BE2C (cell line): Measurements from ENCODE around the gene HEATR5A.
A peak's percentile ranks its signal among the peaks of the same experiment; 100 is the strongest.

Experiments
- DNase-seq: peaks from one replicate; pipeline ENCODE4 v3.0.0-alpha.2; 2020
- H3K27me3 ChIP-seq: fragments of 250-450 bp; sonication (Bioruptor Pico); 2 replicates; pipeline ENCODE4 v1.5.1; 2020; ENCODE audit warnings: mild to moderate bottlenecking
- H3K36me3 ChIP-seq: fragments of 250-450 bp; sonication (Bioruptor Pico); 2 replicates; pipeline ENCODE4 v1.5.1; 2020; ENCODE audit warnings: mild to moderate bottlenecking
- H3K4me1 ChIP-seq: fragments of 250-450 bp; sonication (Bioruptor Pico); 2 replicates; pipeline ENCODE4 v1.5.1; 2020
- H3K4me3 ChIP-seq: 2 replicates; pipeline ENCODE4 v1.5.1; 2011; ENCODE audit warnings: low read depth, low read length
- H3K9me3 ChIP-seq: fragments of 250-450 bp; sonication (Bioruptor Pico); 2 replicates; pipeline ENCODE4 v1.5.1; 2020
- TF ChIP-seq, protein P1 (sequence below): IDR thresholded peaks from 2 replicates; pipeline ENCODE4 v1.5.1; 2012; ENCODE audit warnings: mild to moderate bottlenecking, low read depth, low read length

The HEATR5A gene

DNA sequence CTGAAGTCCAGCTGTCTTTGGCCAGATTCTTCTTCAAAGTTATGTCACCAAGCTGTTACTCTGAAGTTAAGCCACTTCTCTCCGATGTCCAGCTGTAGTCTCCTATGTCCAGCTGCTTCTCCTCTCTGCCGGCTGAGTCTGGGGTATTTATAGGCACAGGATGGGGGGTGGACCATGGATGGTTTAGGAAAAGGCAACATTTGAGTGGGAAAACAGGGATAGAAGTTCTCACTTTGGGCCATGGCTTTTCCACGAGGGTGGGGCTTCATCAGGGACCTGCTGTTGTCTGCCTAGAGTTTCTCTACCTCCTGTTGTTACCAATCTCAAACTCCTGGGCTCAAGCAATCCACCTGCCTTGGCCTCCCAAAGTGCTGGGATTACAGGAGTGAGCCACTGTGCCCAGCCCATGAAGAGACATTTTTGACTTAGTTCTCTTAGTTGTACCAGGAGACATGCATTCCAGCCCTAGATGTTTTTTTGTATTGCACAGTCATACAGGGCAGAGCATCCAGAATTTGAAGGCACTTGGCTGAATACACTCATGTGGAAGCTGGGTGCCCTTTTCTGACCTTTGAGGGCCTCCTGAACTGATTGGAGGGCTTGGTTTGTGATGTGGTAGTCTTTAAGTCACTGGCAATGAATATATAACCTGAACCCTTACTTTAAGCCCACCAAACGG, 132.9 kb downstream of the HEATR5A start:
- Histone ChIP-seq H3K9me3 (no peaks in the 10 kb centered on the region; the same call in 1 of the 2 replicates), H3K4me1 (no peaks in the 10 kb centered on the region), H3K4me3 (no peak overlapping the region), H3K27me3 (no peaks in the 10 kb centered on the region), H3K36me3 (no peaks in the 10 kb centered on the region)
- TF ChIP-seq, protein P1, sequence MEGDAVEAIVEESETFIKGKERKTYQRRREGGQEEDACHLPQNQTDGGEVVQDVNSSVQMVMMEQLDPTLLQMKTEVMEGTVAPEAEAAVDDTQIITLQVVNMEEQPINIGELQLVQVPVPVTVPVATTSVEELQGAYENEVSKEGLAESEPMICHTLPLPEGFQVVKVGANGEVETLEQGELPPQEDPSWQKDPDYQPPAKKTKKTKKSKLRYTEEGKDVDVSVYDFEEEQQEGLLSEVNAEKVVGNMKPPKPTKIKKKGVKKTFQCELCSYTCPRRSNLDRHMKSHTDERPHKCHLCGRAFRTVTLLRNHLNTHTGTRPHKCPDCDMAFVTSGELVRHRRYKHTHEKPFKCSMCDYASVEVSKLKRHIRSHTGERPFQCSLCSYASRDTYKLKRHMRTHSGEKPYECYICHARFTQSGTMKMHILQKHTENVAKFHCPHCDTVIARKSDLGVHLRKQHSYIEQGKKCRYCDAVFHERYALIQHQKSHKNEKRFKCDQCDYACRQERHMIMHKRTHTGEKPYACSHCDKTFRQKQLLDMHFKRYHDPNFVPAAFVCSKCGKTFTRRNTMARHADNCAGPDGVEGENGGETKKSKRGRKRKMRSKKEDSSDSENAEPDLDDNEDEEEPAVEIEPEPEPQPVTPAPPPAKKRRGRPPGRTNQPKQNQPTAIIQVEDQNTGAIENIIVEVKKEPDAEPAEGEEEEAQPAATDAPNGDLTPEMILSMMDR = no peak
- no peak for DNase-seq

DNA sequence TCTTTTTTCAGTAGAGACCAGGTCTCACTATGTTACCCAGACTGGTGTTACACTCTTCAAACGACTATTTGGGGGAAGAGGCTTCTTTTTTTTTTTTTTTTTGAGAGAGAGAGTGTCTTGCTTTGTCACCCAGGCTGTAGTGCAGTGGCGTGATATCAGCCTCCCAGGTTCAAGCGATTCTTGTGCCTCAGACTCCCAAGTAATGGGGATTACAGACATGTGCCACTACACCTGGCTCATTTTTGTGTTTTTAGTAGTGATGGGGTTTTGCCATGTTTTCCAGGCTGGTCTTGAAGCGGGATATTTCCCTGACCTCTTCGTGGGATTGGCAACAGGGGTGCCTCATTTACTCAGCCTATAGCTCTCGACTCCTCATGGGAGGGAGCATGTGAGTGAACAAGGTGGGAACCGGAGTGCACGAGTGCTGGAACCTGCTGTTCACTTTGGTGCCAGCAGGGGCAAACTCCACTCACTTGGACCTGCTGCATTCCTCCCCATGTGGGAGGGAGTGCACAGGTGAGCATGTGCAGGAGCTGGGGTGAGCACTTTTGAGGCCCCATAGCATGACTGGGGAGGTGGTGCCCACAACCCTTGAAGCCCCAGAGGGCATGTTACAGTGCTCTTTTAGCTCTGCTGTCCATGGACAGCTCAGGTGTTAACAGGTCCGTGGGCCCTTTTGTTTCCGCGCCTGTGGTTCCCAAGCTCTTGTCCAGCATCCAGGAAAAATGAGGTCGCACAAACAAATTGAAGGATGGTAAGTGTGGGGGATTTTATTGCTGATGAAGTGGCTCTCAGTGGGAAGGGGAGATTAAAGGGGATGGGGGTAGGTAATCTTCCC, 133.7 kb downstream of the HEATR5A start:
- DNase-seq = peak; percentile 37

DNA sequence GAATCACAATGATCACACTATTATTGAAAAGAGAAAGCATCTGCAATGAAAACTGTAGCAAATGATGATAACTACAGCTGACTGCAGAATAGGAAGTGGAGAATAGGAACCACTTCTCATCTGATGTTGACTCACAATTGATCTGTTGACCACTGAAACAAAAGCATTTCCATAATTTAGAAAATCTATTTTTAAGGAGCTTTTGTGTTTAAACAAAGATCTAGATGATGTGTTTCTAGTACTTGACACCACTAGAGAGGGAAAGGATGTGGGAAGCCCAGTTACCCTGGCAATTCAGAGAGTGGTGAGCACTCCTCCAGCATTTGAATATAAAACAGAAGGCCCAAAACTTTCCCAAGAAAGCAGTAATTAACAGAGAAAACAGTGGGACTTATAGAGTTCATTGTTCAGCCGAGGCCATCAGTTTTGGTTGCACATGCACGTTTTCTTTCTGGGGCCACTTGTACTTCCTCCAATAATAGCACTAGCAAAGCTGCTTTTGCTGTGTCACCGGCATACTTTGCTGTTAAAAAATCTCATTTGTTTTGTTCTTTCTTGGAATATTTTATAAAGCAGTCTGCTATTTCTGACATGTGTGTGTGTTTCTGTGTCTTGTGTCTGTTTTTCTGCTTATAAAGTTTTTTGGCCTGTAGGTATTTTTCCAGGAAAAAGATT, 136.6 kb downstream of the HEATR5A start:
- Histone ChIP-seq H3K36me3 (no peaks in the 10 kb centered on the region), H3K4me3 (no peak overlapping the region), H3K4me1 (no peaks in the 10 kb centered on the region), H3K27me3 (no peaks in the 10 kb centered on the region), H3K9me3 (no peaks in the 10 kb centered on the region; the same call in 1 of the 2 replicates)
- TF ChIP-seq, protein P1 = no peak
- DNase-seq = no peak

More for the DNA sequence above, 133.7 kb downstream of the HEATR5A start:
- Histone ChIP-seq H3K4me3 (no peak overlapping the region), H3K27me3 (no peaks in the 10 kb centered on the region), H3K4me1 (no peaks in the 10 kb centered on the region), H3K36me3 (no peaks in the 10 kb centered on the region), H3K9me3 (no peaks in the 10 kb centered on the region; the same call in 1 of the 2 replicates)
- TF ChIP-seq, protein P1 = peak; percentile 53

DNA sequence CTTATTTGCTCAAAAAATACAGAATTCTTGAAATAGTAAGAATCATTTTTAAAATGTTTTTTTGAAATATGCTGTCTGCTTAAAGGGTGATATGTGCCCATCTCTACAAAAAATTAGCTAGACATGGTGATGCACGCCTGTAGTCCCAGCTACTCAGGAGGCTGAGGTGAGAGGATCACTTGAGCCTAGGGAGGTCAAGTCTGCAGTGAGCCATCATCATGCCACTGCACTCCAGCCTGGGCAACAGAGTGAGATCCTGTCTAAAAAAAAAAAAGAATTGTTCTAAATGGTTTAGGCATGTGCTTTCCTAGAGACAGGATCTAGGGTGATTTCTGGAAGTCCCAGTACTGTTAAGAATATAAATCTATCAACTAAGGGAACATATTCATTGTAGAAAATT, 137.2 kb downstream of the HEATR5A start:
- Histone ChIP-seq H3K4me1 (no peaks in the 10 kb centered on the region), H3K36me3 (no peaks in the 10 kb centered on the region), H3K4me3 (no peak overlapping the region), H3K27me3 (no peaks in the 10 kb centered on the region), H3K9me3 (no peaks in the 10 kb centered on the region; the same call in 1 of the 2 replicates)
- no peak for DNase-seq
- TF ChIP-seq, protein P1 = no peak

DNA sequence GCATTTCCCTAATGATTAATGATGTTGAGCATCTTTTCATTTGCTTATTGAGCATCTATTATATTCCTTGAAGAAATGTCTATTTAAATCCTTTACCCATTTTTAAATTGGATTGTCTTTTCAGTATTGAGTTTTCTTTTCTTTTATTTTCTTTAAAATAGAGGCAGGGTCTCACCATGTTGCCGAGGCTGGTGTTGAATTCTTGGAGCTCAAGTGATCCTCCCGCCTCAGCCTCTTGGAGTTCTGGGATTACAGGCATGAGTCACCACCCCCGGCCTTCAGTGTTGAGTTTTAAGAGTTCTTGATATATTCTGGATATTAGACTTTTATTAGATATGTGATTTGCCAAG, 139.5 kb downstream of the HEATR5A start:
- no peak for DNase-seq
- TF ChIP-seq, protein P1 = no peak
- Histone ChIP-seq H3K4me3 (no peak overlapping the region), H3K36me3 (no peaks in the 10 kb centered on the region), H3K4me1 (no peaks in the 10 kb centered on the region), H3K27me3 (no peaks in the 10 kb centered on the region), H3K9me3 (no peaks in the 10 kb centered on the region; the same call in 1 of the 2 replicates)
